Neural crest cell (in vitro differentiated cells): ENCODE data around the gene RALGDS. TPM values are rescaled to one million over a fixed set of nuclear protein-coding genes. Genes with fewer than 3 reads are reported as not detected.
A peak's percentile ranks its signal among the peaks of the same experiment; 100 is the strongest.
"Not testable (repeated sequence)": the region's sequence is repeated elsewhere in the genome, so short reads cannot be mapped to it uniquely, and the experiment has no call there.

ENCODE experiments used
- DNase-seq: peaks from one replicate; pipeline ENCODE4 v3.0.0; 2021; ENCODE audit warnings: low read depth, mixed read lengths, low spot score
- H3K27ac Mint-ChIP-seq: one replicate; pipeline ENCODE4 v1.8.0; 2021; ENCODE audit warnings: mild to moderate bottlenecking, mixed read lengths; ENCODE audit not compliant: unreplicated experiment
- H3K27me3 Mint-ChIP-seq: 2 replicates; pipeline ENCODE4 v1.8.0; 2021; ENCODE audit warnings: low read depth, mild to moderate bottlenecking, mixed read lengths
- H3K36me3 Mint-ChIP-seq: 2 replicates; pipeline ENCODE4 v1.8.0; 2021; ENCODE audit warnings: low read depth, mild to moderate bottlenecking, mixed read lengths
- H3K4me1 Mint-ChIP-seq: 2 replicates; pipeline ENCODE4 v1.8.0; 2021; ENCODE audit warnings: mixed read lengths
- H3K4me3 Mint-ChIP-seq: one replicate; pipeline ENCODE4 v1.8.0; 2021; ENCODE audit warnings: mild to moderate bottlenecking, mixed read lengths
- H3K9me3 Mint-ChIP-seq: 2 replicates; pipeline ENCODE4 v1.8.0; 2021; ENCODE audit warnings: mixed read lengths
- total RNA-seq: library from RNA; stranded (reverse); gene quantifications from 2 replicates; pipeline ENCODE4 v1.2.1, GENCODE V29; 2021
- TF ChIP-seq, protein P1 (sequence below): fragments of 200-600 bp; sonication (generic); conservative IDR thresholded peaks from 2 replicates; pipeline ENCODE4 v1.5.0; 2021; ENCODE audit warnings: antibody characterized with exemption, mild to moderate bottlenecking

The RALGDS gene
- total RNA-seq, 1 donor from 2014 or later, result 73.8 TPM

GRCh38 chr9:133065070-133065388 is 56.0 kb downstream of the RALGDS start:
- TF ChIP-seq, protein P1, sequence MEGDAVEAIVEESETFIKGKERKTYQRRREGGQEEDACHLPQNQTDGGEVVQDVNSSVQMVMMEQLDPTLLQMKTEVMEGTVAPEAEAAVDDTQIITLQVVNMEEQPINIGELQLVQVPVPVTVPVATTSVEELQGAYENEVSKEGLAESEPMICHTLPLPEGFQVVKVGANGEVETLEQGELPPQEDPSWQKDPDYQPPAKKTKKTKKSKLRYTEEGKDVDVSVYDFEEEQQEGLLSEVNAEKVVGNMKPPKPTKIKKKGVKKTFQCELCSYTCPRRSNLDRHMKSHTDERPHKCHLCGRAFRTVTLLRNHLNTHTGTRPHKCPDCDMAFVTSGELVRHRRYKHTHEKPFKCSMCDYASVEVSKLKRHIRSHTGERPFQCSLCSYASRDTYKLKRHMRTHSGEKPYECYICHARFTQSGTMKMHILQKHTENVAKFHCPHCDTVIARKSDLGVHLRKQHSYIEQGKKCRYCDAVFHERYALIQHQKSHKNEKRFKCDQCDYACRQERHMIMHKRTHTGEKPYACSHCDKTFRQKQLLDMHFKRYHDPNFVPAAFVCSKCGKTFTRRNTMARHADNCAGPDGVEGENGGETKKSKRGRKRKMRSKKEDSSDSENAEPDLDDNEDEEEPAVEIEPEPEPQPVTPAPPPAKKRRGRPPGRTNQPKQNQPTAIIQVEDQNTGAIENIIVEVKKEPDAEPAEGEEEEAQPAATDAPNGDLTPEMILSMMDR, result no peak
- Mint-ChIP-seq H3K4me3 (no peak overlapping the region), H3K9me3 (no peaks in the 10 kb centered on the region), H3K4me1 (peaks cover 10% of the 10 kb centered on the region), H3K27ac (no peak overlapping the region), H3K27me3 (no peaks in the 10 kb centered on the region), H3K36me3 (no peaks in the 10 kb centered on the region)
- no peak for DNase-seq

GRCh38 chr9:133064241-133065069 is 56.6 kb downstream of the RALGDS start:
- H3K9me3 Mint-ChIP-seq, result no peaks in the 10 kb centered on the region
- TF ChIP-seq, protein P1, result no peak
- no peaks in the 10 kb centered on the region for H3K36me3 Mint-ChIP-seq
- DNase-seq, result no peak
- H3K4me1 Mint-ChIP-seq, result peaks cover 14% of the 10 kb centered on the region
- no peaks in the 10 kb centered on the region for H3K27me3 Mint-ChIP-seq
- no peak overlapping the region for H3K27ac Mint-ChIP-seq
- no peak overlapping the region for H3K4me3 Mint-ChIP-seq

GRCh38 chr9:133063500-133064231 is 57.4 kb downstream of the RALGDS start:
- no peaks in the 10 kb centered on the region for H3K27me3 Mint-ChIP-seq
- H3K36me3 Mint-ChIP-seq, result no peaks in the 10 kb centered on the region
- no peaks in the 10 kb centered on the region for H3K9me3 Mint-ChIP-seq
- H3K4me1 Mint-ChIP-seq, result peaks cover 22% of the 10 kb centered on the region
- TF ChIP-seq, protein P1, result no peak
- DNase-seq, result no peak
- H3K4me3 Mint-ChIP-seq, result no peak overlapping the region
- H3K27ac Mint-ChIP-seq, result no peak overlapping the region

DNA sequence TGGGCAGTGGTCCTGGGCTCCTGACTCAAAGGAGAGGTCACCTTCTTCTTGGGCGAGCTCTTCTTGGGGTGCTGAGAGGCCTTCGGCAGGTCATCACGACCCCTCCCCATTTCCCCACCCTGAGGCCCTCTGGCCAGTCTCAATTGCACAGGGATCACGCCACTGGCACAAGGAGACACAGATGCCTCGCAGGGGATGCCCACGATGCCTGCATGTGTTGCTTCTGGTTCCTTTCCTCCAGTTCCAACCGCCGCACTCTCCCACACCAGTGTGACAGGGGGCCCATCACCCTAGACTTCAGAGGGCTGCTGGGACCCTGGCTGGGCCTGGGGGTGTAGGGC is 57.9 kb downstream of the RALGDS start:
- H3K27me3 Mint-ChIP-seq, result no peaks in the 10 kb centered on the region
- no peak overlapping the region for H3K4me3 Mint-ChIP-seq

GRCh38 chr9:133062569-133062968 is 58.5 kb downstream of the RALGDS start:
- not testable (repeated sequence) for H3K9me3 Mint-ChIP-seq, H3K27ac Mint-ChIP-seq, H3K36me3 Mint-ChIP-seq, H3K27me3 Mint-ChIP-seq, H3K4me3 Mint-ChIP-seq, DNase-seq
- H3K4me1 Mint-ChIP-seq, result peaks cover 22% of the 10 kb centered on the region

More for the DNA sequence above, 57.9 kb downstream of the RALGDS start:
- Mint-ChIP-seq H3K4me1 (peaks cover 22% of the 10 kb centered on the region), H3K36me3 (no peaks in the 10 kb centered on the region), H3K27ac (no peak overlapping the region), H3K9me3 (no peaks in the 10 kb centered on the region)
- TF ChIP-seq, protein P1, result no peak
- DNase-seq, result no peak

- peak within 1 kb of the TSS; percentile 78 for H3K27ac Mint-ChIP-seq
- not testable (repeated sequence) for DNase-seq, H3K9me3 Mint-ChIP-seq, H3K36me3 Mint-ChIP-seq, H3K4me3 Mint-ChIP-seq, H3K27me3 Mint-ChIP-seq
- peaks cover 22% of the 10 kb centered on the region for H3K4me1 Mint-ChIP-seq
These were observed 59.3 kb downstream of the RALGDS start, which contains the start of gene CEL for GRCh38 chr9:133061764-133062145. TSS of gene CEL (plus strand) at chr9:133061981. CDS start at chr9:133062003, 22 bp downstream.

- H3K9me3 Mint-ChIP-seq, result not testable (repeated sequence)
- peak overlapping the region; percentile 78 for H3K27ac Mint-ChIP-seq
These were observed 59.8 kb downstream of the RALGDS start for GRCh38 chr9:133061019-133061763.

More at GRCh38 chr9:133061019-133061763, 59.8 kb downstream of the RALGDS start:
- not testable (repeated sequence) for H3K27me3 Mint-ChIP-seq, H3K36me3 Mint-ChIP-seq, DNase-seq, H3K4me3 Mint-ChIP-seq
- H3K4me1 Mint-ChIP-seq, result peaks cover 22% of the 10 kb centered on the region
